Stimulated activated CD4-positive, alpha-beta T cell treated with anti-CD3 and anti-CD28 coated beads, Interleukin-2, amount 100 ng/mL, for 24 hours (primary cell): ENCODE data around the gene GH1.
A peak's percentile ranks its signal among the peaks of the same experiment; 100 is the strongest.

Experiments
- DNase-seq, 2 donors: peaks; one replicate each; pipeline ENCODE4 v3.0.0-alpha.2; 2020

The GH1 gene

GRCh38 chr17:63944736-63945499, 26.3 kb upstream of the GH1 start:
- no peak for DNase-seq

DNA sequence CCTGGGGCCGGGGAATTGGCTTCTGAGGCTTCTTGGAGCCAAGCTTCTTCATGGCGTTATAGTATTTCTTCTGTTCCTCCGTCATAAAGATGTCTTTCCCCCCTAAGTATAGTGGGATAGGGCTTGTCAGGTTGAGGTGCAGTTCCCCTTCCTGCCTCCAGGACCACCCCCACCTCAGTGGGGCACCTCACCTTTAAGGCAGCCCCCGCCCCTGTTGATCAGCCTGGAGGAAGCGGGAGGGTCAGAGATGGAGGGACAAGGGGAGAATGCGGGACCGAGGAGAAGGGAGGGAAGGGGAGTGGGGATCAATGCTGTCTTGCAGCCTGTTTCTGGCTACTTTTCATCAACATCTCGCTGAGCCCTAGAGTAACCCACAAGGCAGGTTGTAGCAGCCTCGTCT, 25.1 kb upstream of the GH1 start:
- no peak for DNase-seq

DNA sequence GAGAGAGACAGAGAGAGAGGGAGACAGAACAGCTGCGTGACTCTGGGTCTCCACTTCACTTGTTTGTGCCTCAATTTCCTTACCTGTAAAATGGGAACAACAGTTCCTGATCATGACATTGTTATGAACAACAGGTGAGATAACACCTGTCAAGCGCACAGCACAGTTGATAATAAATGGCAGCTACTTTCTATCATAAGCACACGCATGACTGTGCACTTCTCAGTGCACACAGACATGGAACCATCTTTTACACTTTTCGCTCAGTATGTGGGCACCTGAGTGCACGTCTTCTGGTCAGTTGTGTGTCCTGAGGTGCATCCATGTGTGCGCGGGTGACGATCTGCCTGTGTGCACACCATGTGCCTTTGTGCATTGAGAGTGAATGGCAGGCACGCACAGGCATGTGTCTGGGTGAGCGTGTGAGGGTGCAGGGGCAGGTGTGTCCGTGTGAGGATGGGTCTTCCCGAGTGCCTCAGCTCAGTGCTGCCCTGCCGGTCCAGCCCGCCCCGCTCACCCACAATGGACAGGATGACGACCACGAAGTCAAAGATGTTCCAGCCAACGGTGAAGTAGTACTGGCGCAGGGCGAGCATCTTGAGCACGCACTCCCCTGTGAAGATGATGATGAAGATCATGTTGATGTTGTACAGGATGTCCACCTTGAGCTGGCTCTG, 23.8 kb upstream of the GH1 start:
- no peak for DNase-seq

DNA sequence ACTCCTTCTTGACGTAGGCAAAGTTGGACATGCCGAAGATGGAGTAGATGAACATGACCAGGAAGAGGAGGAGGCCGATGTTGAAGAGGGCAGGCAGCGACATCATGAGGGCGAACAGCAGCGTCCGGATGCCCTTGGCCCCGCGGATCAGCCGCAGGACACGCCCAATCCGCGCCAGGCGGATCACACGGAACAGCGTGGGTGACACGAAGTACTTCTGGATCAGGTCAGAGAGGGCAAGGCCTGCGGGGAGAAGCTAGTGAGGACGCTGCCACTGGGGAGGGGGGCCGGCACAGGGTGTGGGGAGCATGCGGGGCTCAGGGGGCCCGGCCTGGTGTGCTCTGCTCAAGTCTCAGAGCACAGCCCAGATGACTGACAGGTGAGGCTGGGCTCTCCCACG, 23.1 kb upstream of the GH1 start:
- DNase-seq = no peak

- DNase-seq = no peak
Measured at GRCh38 chr17:63941162-63941561, 22.5 kb upstream of the GH1 start.

GRCh38 chr17:63940584-63940983, 21.9 kb upstream of the GH1 start:
- no peak for DNase-seq

DNA sequence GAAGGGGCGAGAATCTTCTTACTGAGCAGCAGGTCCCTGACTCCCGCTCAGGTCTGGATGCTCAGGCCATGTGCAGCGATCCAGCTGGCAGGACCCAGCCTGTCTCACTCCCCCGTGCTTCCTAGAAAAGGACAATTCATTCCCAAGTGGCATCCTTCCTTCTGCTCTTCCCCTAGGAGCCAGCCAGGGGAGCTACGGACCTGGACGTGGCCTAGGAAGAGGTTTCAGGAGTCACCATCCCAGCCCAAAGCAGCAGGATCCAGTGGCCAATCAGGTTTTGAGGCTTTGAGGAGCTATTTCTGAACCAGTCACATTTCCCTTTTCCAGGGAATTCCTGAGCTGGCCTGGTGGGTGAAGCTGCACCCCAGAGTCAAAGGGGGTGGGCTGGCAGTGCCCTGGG, 21.2 kb upstream of the GH1 start:
- no peak for DNase-seq

GRCh38 chr17:63939401-63939800, 20.8 kb upstream of the GH1 start:
- DNase-seq = no peak

GRCh38 chr17:63937920-63938319, 19.3 kb upstream of the GH1 start:
- DNase-seq = no peak

DNA sequence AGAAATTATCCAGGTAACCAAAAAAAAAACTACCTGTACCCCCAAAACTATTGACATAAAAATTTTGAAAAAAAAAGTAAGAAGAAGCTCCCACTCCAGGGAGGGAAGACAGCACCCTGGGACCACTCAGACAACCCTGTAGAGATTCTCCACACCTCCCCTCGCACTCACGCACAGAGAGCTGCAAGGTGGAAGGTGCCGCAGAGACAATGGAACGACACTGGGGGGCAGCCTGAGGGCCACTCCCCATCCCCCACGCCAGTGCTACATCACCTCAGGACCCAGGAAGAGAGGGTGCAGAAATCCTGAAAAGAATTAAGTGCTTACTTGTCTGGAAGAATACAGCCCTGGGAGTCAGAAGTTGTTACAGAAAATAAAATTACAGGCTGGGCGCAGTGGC, 18.7 kb upstream of the GH1 start:
- no peak for DNase-seq

- DNase-seq = no peak
Measured at GRCh38 chr17:63934183-63935112, 15.8 kb upstream of the GH1 start.

GRCh38 chr17:63933598-63933997, 15.0 kb upstream of the GH1 start:
- DNase-seq = no peak

GRCh38 chr17:63932721-63933120, 14.1 kb upstream of the GH1 start:
- no peak for DNase-seq

GRCh38 chr17:63931981-63932561, 13.4 kb upstream of the GH1 start, which contains the start of gene CD79B:
Gene CD79B, minus strand, starts transcription at chr17:63932331. Its CDS starts 70 bp downstream, at chr17:63932261.
- DNase-seq = peak; percentile 53 to 59

DNA sequence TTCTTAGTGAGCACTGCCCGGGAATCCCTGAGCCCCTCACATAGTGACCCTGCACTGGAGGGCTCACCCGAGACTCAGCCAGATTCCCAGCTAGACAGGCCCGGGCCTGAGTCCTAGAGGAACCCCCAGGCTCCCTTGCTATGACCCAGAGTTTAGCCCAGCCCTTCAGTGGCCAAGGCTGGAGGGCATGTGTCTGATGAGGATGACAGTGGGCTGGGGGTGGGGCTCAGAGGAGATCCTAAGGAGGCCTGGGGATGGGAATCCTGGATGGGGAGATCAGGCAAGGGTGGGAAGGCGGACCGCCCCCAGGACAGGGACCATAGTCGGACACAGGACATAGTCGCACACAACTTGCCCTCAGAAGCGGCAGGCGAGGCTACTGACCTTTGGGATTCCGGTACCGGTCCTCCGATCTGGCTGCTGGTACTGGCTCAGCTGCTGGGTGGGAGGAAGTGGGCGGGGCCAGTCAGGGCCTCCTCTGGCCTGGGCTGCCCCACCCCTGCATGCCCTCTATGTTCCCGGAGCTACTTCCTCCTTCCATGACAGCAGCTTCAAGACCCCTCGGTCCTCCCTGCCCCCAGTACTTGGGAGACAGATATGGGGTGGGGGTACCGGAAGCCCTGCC, 12.4 kb upstream of the GH1 start:
- DNase-seq = peak; percentile 60 to 75

- DNase-seq = no peak
Measured at GRCh38 chr17:63929860-63930766, 11.5 kb upstream of the GH1 start.

DNA sequence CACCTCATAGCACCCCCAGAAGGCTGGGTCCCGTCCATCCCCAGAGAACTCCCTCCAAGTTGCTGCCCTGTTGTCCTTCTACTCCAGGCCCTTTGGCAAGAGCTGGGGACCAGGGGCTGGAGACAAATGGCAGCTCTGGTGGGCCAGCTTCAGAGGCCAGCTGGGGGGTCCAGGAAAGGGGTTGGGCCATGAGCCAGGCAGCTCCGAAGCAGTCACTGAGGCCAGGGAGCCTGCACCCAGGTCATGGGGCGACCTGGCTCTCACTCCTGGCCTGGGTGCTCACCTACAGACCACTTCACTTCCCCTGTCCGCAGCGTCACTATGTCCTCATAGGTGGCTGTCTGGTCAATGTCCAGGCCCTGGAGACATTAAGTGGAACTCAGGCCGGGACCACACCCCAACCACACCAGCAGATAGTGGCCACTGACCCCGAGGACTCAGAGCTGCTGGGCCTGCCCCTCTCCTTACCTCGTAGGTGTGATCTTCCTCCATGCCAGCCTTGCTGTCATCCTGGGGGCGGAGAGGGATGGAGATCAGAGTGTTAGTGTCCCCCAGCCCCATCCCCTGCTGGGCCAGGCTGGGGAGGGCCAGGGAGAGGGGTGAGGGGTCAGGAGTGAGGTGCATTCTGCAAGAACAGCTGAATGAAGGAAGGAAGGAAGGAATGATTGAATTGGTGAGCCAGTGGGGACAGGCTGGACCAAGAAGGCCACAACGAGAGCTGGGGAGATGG, 10.5 kb upstream of the GH1 start:
- DNase-seq = no peak

GRCh38 chr17:63928172-63928666, 9.6 kb upstream of the GH1 start:
- DNase-seq = no peak

DNA sequence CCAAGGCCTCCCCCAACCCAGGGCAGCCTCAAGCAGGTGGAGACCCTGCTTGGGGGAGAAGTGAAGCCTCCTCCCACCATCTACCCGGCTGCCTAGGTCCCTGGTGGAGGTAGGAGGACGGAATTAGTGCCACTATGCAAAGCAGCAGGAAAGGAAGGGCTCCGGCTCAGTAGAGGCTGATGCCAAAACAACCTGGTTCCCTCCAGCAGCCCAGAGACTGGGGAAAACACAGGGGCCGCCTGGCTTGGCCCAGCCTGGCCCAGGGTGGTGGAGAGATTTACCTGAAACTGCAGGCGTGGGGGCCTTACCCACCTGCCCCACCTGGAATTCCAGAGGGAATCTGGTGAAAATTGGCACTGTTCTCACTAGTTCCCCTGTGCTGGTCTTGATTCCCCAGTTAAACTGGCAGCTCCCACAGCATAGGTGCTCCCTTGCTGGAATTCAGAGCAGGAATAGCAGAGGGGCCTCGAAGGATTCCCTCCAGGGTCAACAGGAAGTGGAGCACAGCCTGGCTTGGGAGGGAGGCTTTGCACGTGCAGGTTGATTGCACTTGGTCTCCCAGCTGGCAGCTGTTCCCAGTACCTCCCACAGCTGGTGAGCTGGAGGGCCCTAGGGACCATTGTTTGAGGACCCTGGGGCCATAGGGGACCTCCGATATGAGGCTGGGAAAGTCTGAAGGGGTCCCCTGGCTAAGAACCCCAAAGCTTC, 9.0 kb upstream of the GH1 start:
- no peak for DNase-seq

GRCh38 chr17:63926164-63926563, 7.5 kb upstream of the GH1 start:
- no peak for DNase-seq
